ENCODE measurements around the gene TOLLIP.

The TOLLIP gene

GRCh38 chr11:1335264-1335810 lies 25.9 kb upstream of the TOLLIP start:
- no peak overlapping the region for H3K4me3 ChIP-seq (ENCODE audit: low read depth, low read length)
- H3K27ac ChIP-seq: no peak overlapping the region
- in situ Hi-C loops (cut with HindIII; ENCODE audit: low pct_ligation_motif_present, low sequenced_read_pairs): no loop called here
- peaks cover 7% of the 10 kb centered on the region for H3K27me3 ChIP-seq (replicated peaks)
- no peak for DNase-seq
- H3K36me3 ChIP-seq (replicated peaks): no peaks in the 10 kb centered on the region
- no peak for TF ChIP-seq CTCF (IDR thresholded peaks at IDR 0.05; ENCODE audit: low read depth, low read length, missing control alignments)

- DNase-seq: no peak
- Histone ChIP-seq H3K36me3 (replicated peaks) (no peaks in the 10 kb centered on the region), H3K27ac (no peak overlapping the region), H3K4me3 (ENCODE audit: low read depth, low read length) (no peak overlapping the region), H3K27me3 (replicated peaks) (peaks cover 7% of the 10 kb centered on the region)
- TF ChIP-seq CTCF (IDR thresholded peaks at IDR 0.05; ENCODE audit: low read depth, low read length, missing control alignments): no peak
- in situ Hi-C loops (cut with HindIII; ENCODE audit: low pct_ligation_motif_present, low sequenced_read_pairs): no loop called here
These were observed 24.4 kb upstream of the TOLLIP start for GRCh38 chr11:1333860-1334259.

GRCh38 chr11:1333091-1333772 lies 23.8 kb upstream of the TOLLIP start:
- no peak overlapping the region for H3K27ac ChIP-seq
- no peak overlapping the region for H3K4me3 ChIP-seq (ENCODE audit: low read depth, low read length)
- H3K36me3 ChIP-seq (replicated peaks): no peaks in the 10 kb centered on the region
- in situ Hi-C loops (cut with HindIII; ENCODE audit: low pct_ligation_motif_present, low sequenced_read_pairs): no loop called here
- H3K27me3 ChIP-seq (replicated peaks): peaks cover 7% of the 10 kb centered on the region
- no peak for DNase-seq
- no peak for TF ChIP-seq CTCF (IDR thresholded peaks at IDR 0.05; ENCODE audit: low read depth, low read length, missing control alignments)

DNA sequence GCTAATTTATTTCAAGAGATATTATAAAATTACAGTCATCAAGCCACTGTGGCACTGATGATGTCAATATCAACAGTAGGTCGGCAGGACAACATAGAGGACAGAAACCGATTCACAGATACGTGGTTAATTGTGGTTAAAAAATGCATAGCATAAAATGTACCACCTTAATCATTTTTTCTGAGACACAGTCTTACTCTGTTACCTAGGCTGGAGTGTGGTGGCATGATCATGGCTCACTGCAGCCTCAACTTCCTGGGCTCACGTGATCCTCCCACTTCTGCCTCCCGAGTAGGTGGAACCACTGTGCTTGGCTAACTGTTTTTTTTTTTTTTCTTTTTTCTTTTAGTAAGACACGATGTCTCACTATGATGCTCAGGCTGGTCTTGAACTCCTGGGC lies 21.0 kb upstream of the TOLLIP start:
- peaks cover 3% of the 10 kb centered on the region for H3K27me3 ChIP-seq (replicated peaks)
- H3K4me3 ChIP-seq (ENCODE audit: low read depth, low read length): no peak overlapping the region
- H3K27ac ChIP-seq: no peak overlapping the region
- H3K36me3 ChIP-seq (replicated peaks): no peaks in the 10 kb centered on the region
- no peak for DNase-seq
- TF ChIP-seq CTCF (IDR thresholded peaks at IDR 0.05; ENCODE audit: low read depth, low read length, missing control alignments): no peak
- in situ Hi-C loops (cut with HindIII; ENCODE audit: low pct_ligation_motif_present, low sequenced_read_pairs): no loop called here

DNA sequence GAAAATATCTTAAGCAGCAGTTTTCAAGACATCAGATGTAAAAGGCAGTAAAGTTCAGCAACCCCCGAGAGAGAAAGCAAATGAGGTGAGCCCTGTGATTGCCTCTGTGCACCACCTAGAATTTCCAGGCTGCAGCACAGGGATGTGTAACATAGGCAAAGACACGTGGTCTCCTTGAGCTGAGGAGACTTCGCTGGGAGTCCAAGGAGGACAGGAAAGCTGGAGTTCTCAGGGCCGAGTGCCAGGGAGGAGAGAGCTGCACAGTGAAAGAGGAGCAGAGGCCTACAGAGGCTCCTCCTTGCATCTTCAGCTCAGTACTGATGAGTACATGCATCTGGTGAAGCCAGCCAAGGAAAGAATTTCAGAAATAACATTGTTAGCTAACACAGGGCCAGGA lies 17.6 kb upstream of the TOLLIP start:
- H3K27ac ChIP-seq: no peak overlapping the region
- no peak overlapping the region for H3K4me3 ChIP-seq (ENCODE audit: low read depth, low read length)
- DNase-seq: no peak
- in situ Hi-C loops (cut with HindIII; ENCODE audit: low pct_ligation_motif_present, low sequenced_read_pairs): no loop called here
- H3K36me3 ChIP-seq (replicated peaks): no peaks in the 10 kb centered on the region
- TF ChIP-seq CTCF (IDR thresholded peaks at IDR 0.05; ENCODE audit: low read depth, low read length, missing control alignments): no peak
- no peaks in the 10 kb centered on the region for H3K27me3 ChIP-seq (replicated peaks)

Data from brain microvascular endothelial cell (primary cell).